HG02970 (cell line): ENCODE measurements around the gene RAB43.
"Not testable (repeated sequence)": the region's sequence is repeated elsewhere in the genome, so short reads cannot be mapped to it uniquely, and the experiment has no call there.

Source experiments
- ATAC-seq: cut with Tn5 transposase; IDR thresholded peaks from one replicate; pipeline ENCODE4 v1.9.1; 2021; ENCODE audit warnings: mild to moderate bottlenecking, moderate library complexity, moderate number of reproducible peaks; ENCODE audit not compliant: unreplicated experiment, low FRiP score

The RAB43 gene

GRCh38 chr3:129122412-129123011 lies 908 bp upstream of the RAB43 start:
- no peak for ATAC-seq

DNA sequence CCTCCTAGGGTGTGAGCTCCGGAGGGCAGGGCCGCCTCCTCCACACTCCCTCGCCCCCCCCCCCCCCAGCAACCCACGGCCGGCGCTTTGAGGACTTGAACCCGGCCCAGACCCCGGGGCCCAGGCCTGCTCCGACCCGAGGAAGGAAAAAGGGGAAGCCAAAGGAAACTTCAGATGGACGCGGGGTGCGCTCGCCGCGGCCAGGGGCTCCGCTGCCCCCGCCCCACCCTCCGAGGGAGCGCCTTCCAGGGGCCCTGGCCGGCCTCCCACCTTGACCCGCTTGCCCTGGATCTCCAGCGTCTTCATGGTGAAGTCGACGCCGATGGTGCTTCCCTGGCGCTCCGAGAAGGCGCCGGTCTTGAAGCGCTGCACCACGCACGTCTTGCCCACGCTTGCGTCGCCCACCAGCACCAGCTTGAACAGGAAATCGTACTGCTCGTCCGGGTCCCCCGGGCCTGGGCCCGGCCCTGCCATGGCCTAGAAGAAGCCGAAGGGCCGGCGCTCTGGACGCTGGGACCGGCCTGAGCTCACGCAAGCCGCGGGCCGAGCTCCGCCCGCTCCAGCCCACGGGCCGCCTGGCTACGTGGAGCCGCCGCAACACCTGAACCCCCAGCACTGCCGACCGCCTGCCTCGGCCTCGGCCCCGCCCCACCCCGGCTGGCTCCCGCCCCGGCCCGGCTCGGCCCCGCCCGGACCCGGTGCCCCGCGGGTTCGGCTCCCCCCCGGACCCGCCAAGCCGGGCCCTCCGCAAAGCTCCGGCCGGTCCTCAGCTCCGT lies 400 bp downstream of the RAB43 start:
- ATAC-seq = peak; percentile 5

GRCh38 chr3:129120254-129121004 lies 1.2 kb downstream of the RAB43 start:
- ATAC-seq = peak; percentile 60

DNA sequence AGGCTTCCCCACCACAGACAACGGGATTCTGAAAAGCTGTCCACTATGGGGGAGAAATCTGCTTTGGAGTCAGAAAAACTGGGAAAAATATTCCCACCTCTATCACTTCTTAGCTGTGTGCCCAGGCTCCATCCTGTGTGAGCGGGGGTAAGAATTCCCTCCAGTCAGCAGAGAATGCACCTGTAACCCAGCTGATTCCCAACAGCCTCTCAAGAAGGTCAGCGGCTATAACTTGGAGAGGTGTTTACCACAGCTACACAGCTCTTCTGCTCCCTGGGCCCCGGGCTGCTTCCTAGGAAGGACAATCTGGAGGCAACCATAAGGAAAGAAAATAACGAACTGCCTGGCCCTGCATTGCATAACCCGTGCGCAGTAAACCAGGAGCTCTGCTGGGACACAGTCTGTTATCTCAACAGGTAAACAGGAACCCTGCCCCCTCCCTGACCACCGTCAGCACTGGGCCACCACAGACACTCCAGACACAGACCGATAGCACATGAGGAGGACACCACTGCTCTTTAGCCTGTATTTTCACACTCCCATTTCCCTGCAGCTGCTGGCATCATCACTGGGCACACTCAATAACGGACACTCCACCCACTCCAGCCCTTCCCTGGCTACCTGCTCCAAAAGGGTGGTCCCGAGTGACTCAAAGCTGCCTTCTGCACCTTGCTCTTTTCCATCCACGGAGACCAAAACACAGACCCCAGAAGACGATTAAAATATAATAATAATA lies 2.1 kb downstream of the RAB43 start:
- no peak for ATAC-seq

DNA sequence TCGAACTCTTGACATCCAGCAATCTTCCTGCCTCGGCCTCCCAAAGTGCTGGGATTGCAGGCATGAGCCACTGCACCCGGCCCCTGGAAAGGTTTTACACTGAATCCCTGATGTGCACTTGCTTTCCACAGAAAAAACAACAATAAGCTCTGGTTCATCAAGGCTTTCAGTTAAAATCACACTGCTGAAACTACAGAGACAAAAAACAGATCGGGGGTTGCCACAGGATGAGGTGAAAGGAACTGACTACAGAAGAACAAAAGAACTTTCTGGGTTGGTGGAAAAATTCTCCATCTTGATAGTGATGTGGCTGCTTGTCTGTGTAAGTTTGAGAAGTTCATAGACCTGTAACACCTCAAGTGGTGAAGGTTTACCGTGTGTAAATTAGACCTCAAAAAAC lies 2.9 kb downstream of the RAB43 start:
- no peak for ATAC-seq

GRCh38 chr3:129117134-129117533 lies 4.5 kb downstream of the RAB43 start:
- ATAC-seq = no peak

DNA sequence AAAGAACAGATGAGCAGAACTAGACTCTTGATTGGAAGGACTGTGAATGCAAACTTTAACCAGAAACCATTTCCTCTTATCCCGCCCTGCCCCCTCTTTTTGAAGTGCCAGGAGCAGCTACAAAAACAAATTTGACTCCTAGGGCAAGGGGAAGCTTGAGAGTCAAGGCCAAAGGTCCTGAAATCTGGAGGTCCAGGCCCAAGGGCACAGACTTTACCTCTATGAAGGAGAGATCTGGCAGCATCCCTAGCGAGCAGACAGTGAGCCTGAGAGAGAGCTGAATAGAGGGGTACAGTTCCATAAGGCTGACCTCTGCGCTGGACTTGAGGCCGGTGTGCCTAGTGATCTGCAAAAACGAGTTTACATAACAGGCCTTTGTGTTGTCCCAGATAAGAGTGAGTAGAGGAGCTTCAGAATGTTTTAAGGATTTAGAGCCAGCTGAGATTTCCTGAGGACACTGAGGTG lies 5.1 kb downstream of the RAB43 start:
- no peak for ATAC-seq

DNA sequence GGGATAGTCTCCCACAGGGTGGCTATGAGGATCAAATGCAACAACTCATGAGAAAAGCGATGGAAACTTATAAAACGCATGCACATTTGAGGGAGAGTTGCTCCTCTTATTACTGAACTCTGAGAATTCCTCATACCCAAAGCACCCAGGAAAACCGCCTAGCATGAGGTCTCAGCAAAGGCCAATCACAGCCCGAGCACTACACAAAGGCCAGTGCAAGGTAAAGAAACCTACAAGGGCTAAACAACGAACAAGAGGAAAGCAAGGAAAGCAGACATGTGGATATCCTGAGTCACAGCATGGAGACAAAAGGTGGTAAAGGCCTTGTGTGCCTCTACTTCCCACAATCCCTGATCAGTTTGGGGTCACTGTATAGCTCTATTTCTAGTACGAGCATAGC lies 7.1 kb downstream of the RAB43 start:
- no peak for ATAC-seq

DNA sequence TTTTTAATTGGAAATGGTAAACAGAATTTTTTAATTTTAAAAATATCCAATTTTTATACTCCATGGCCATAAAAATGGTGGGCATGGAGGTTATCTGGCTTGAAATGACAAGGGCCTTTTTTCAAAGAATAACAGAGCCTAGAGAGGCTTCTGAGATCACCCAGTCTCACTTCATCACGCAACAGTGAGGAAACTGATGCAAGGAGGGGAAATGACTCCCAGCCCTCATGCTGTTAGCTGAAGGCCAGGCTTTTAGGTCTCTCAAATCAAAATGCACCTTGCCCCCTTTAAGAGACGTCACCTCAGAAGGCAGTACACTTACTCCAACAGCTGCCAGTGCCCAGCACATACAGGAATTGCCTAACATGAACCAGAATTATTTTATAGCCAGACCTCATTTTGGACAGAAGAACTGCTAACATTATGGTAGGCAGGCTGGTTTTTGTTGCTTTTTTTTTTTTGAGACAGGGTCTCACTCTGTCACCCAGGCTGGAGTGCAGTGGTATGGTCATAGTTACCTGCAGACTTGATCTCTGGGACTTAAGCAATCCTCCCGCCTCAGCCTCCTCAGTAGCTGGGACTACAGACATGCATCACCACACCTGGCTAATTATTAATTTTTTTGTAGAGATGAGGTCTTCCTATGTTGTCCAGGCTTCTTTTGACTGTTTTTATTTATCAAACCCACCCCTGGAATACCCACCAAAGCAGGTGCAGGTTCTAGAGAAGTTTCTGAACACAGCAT lies 9.1 kb downstream of the RAB43 start:
- no peak for ATAC-seq

GRCh38 chr3:129111076-129111780 lies 10.4 kb downstream of the RAB43 start:
- ATAC-seq = not testable (repeated sequence)

- no peak for ATAC-seq
Observed at GRCh38 chr3:129107793-129108192, 13.8 kb downstream of the RAB43 start.

GRCh38 chr3:129106866-129107565 lies 14.6 kb downstream of the RAB43 start:
- no peak for ATAC-seq

GRCh38 chr3:129106320-129106719 lies 15.3 kb downstream of the RAB43 start:
- ATAC-seq = no peak

DNA sequence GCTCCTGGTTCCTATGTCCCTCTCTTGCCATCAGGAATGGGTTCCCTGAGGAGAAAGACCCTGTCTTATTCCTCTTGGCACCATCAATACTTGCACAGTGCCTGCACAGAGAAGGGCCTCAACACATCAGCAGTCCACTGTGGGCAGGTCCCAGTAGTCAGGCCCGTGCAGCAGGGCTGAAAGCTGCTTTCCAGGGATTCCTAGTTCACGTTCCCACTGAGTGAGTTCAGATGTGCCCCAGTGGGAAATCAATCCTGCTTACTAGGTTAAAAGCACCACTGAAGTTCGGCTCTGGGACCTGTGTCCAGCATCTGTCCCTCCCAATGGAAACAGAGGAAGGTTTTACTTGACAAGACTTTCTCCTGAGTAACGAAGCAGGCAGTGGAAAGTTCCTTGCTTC lies 15.7 kb downstream of the RAB43 start:
- ATAC-seq = no peak

GRCh38 chr3:129104498-129105079 lies 17.0 kb downstream of the RAB43 start:
- ATAC-seq = no peak

DNA sequence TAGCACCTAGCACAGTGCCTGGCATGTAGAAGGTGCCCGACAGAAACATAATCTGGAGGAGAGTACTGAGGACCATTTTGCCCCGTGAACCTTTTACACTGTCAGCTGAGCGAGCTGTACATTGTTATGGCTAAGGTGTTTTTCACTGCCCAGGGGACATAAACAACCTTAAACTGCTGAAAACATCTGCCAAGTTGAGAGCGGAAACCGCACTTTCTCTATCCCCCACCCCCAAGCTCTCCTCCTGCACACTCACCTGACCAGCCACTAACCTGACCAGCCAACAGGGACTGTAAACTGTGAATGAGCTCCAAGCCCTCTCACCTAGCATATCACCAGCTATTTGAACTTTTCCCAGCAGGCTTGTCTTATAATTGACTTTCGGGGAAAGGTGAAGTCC lies 17.6 kb downstream of the RAB43 start:
- no peak for ATAC-seq

DNA sequence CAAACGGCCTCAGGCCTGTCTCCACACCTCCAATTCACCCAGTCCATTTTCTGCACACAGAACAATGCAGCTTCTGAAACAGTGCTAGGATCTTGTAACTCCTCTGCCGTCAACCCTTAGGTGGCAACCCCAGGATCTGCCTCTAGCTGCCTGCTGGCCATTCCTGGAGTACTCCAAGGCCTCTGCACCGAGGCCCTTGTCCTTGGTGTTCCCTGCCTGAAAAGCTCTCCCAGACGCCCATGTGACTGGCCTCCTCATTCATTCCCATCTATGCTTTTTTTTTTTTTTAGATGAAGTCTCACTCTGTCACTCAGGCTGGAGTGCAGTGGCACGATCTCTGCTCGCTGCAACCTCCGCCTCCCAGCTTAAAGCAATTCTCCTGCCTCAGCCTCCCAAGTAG lies 18.3 kb downstream of the RAB43 start:
- ATAC-seq = no peak

GRCh38 chr3:129101370-129102138 lies 20.1 kb downstream of the RAB43 start:
- no peak for ATAC-seq
